ENCODE measurements around the gene SEMA3E.
"Not testable (repeated sequence)": the region's sequence is repeated elsewhere in the genome, so short reads cannot be mapped to it uniquely, and the experiment has no call there.

Gene SEMA3E

DNA sequence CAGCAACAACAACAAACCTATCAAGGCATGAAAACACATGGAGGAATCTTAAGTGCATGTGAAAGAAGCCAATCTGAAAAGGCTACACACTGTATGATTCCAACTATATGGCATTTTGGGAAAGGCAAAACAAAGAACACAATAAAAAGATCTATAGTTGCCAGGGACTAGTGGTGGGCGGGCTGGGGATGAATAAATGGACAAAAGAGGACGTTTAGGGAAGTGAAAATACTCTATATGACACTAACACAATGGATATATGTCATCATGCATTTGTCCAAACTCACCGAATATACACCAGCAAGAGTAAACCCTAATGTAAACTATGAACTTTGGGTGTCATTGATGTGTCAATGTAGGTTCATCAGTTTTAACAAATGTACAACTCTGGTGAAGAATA lies 89.1 kb downstream of the SEMA3E start:
- DNase-seq (ENCODE audit: low read depth in 2 of 2) = no peak

DNA sequence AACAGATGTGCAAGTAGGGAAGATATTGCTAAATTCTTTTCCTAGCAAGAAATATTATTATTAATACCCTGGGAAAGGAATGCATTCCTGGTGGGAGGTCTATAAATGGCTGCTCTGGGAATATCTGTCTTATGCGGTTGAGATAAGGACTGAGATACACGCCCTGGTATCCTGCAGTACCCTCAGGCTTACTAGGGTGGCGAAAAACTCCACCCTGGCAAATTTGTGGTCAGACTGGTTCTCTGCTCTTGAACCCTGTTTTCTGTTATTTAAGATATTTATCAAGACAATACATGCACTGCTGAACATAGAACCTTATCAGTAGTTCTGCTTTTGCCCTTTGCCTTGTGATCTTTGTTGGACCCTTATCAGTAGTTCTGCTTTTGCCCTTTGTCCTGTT lies 96.4 kb downstream of the SEMA3E start:
- not testable (repeated sequence) for DNase-seq (ENCODE audit: low read depth in 2 of 2)

DNA sequence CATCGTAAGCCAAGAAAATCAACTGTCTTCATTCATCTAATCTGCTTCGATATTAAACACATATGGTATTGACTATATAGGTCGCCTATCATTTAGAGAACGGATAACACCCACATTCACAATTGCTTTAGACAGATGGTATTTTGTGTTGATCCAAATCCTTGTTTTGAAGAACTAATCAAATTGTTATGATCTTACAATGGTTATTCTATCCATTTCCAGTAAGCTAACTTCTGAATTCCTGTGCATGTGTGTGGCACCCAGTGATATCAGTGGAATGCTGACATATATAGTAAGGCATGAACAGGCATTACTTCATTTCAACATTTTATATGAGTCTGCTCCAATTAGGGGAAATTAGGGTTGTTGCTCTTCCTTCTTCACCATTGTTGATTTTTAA lies 98.8 kb downstream of the SEMA3E start:
- no peak for DNase-seq (ENCODE audit: low read depth in 2 of 2)

DNA sequence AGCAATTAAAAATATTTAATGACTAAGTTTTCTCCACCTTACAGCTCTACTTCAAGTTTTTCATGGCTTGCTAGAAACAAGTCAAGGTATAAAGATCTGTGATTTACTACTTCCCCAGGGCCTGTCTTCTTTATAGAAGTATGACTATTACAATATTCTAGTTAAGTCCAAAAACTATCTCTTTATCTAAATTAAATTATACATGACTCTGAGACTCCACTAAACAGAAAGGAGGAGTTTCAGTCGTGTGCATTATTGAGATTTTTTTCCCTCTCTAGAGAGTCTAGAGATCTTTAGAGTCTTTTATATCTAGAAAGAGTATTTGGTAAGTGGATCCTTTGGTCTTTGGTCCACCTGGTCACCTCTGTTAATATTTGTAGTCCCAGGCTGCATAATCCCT lies 100.7 kb downstream of the SEMA3E start:
- no peak for DNase-seq (ENCODE audit: low read depth in 2 of 2)

DNA sequence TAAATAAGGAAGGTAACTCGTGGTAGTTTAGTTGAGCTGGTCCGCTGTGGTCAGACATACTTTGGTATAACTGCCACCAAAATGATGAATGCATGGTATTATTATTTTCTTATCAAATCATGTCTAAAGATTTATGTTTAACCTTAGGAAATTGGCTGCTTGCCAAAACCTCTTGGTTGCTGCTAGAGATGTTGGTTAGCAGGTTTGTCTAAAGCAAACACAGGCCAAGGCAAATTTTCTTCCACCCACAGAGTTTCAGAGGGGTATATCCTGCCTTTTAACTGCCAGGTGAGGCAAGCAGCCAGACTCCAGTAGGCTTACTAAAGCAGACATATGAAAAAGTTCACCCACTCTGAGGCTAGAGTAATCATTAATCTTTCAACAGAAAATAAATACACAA lies 101.4 kb downstream of the SEMA3E start:
- no peak for DNase-seq (ENCODE audit: low read depth in 2 of 2)

DNA sequence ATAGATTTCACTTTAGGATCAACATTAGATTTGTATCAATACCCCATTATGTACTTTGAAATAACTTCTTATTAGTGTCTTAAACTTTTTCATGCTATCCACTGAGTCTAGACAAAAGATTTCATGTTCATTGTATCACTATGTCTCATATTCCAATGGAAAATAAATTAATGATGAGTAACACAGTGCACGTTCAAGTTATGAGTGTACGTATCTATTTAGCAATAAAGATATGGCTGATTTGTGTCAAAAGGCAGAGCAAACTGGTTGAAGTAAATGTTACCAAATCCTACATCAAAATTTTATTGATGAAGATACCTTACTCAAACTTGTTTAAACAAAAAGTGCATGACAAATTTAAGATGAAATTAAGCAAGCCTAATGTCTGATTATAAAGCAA lies 102.4 kb downstream of the SEMA3E start:
- no peak for DNase-seq (ENCODE audit: low read depth in 2 of 2)

DNA sequence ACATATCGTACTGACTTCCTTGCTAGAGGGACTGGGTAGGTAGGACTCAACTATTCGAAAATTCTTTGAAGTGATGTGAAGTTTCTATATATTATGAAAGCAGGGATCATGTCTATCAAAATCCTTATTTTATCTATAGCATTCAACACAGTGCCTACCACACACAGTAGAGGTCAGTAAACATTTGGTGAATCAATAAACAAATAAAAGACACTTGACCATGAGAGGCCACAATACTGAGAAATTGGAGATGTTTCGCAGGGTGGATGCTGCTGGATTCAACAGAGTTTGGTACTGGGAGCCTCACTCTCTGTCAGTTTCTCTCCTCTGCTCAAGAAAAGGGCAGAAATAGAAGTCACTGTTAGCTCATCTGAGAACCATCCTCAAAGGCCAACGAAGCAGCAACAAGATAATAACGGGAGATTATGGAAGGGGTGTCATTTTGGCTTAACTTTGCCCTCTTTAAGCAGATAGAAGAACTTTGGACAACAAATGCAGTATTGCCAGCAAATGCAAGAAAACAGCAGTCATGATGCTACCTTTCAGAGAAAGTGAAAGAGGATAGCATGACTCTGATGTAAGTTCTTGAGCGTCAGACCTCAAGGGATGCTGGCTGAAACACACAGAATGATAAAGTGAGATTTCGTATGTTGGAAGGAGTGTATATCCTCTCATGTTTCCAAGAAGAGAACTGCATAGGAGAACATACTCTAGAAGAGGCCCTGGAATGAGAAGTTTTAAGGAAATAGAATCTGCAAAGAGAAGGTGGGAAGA lies 107.6 kb downstream of the SEMA3E start:
- no peak for DNase-seq (ENCODE audit: low read depth in 2 of 2)

DNA sequence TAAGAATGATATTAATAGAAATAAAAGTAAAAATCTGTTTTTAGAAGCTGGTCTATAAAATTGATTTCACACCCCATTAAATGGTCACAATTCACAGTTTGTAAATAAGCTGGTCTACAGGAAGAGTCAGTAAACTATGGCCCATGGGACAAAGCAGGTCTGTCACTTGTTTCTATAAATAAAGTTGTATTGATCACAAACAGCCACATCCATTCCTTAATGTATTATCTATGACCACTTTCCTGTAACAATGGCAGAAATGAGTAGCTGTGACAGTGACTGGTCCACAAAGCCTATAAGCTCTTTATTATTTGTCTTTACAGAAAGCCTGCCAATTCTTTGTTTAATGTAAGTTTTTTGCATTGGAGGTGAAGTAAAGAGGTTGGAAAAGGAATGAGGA lies 114.5 kb downstream of the SEMA3E start:
- DNase-seq (ENCODE audit: low read depth in 2 of 2) = no peak

DNA sequence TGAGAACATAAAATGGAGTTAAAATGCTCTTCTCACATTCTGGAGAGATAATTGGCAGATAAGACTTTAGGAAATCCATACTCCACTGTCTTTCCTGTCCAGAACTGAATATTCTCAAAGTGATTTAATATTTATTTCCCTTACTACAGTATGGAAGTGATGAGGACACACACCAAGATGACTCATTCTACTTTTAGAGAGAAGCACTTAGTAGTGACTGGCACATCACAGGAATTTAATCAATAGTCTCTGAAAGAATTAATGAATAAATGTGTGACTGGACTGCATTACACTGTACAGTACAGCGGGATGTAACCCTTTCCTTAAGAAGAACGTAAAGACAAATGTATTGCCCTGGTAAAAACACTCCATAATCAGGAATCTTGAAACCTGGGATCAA lies 116.7 kb downstream of the SEMA3E start:
- no peak for DNase-seq (ENCODE audit: low read depth in 2 of 2)

DNA sequence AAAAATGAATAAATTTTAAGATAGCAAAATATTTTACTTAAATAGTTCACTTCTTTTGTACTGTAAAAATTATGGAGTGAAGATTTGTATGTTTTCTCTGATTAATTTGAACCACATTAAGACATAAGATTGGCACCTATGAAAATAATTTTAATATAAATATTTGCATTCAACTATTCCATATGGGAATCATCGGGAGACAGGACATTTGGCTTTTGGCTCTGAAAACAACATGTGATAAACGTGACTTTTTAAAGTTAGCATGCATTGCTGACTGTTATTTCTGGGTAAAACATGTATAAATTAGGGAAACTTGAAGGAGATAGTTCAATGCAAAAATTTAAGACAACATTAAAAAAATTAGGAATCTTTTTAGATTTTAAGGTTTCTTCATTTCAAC lies 117.2 kb downstream of the SEMA3E start:
- DNase-seq (ENCODE audit: low read depth in 2 of 2) = no peak

DNA sequence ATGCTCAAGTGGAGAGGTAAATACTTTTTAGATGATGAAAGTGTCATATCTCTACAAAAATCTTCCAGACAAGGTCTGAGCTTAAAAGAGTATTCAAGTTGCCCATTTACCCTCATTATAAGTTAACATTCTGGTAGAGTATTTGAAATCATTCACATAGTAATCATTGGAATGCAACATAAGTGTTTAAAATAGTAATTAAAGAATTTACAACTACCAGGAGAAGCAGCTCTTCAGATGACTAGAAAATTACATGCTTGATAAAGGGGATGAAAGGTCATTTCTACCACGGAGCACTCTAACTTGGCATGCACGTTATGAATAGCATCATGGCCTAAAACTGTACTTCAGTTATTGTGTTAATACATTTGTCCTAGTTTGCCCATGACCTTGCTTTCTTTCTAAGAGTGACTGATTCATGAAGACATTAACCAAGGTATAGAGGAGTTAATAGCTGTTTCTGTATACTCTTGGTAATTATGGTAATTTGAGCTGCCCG lies 120.0 kb downstream of the SEMA3E start:
- DNase-seq (ENCODE audit: low read depth in 2 of 2) = no peak

DNA sequence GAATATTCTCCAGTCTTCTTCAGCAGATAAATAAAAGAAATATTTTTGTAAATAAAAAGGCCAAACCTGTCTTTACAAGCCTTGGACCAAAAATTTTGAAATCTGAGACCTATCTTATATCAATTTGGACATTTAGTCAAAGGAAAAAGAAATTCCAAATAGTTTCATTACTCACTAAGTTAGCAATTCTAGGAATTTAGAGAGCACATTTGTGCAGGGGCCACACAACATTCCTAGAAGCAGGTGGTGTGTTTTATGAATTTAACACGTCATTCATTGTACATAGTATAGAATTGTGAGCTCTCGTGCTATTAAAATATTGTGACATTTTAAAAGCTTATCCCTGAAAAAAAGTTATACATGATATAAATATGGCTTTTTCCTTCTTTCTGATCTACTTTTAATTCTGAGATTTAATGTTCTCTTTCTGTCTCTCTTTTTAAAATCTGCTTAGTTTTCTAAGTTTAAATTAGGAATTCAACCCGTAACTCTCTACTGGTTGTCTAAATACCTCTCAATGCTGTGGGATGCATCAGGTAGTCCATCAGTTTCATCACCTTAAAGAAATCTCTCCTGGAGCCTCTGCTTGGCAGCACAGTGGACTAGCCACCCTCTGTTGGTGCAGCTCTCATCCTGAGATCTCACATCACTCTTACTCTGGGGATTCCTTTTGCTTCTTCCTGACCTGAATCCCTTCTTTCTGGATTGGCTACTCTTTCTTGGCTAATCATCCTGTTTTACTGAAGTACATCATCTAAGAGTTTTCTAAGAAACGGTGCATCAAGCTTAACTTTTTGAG lies 124.5 kb downstream of the SEMA3E start:
- no peak for DNase-seq (ENCODE audit: low read depth in 2 of 2)

DNA sequence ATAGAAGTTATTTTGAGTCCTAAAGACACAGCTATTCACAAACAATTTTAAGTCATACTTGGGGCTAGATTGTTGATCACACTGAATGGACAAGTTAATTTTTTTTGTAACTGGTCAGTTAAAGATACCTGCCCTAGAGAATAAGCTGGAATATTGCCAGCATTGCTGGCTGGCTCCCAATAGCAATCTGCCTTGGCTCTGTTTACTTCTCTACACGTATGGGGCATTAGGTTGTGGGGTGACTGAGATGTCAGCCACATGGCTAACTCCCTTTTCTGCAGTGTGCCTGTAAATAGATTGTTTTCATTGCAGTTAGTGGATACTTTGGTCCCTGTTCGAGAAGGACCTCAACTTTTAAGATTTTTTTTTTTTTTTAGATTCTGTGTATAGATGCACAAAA lies 128.2 kb downstream of the SEMA3E start:
- DNase-seq (ENCODE audit: low read depth in 2 of 2) = no peak

DNA sequence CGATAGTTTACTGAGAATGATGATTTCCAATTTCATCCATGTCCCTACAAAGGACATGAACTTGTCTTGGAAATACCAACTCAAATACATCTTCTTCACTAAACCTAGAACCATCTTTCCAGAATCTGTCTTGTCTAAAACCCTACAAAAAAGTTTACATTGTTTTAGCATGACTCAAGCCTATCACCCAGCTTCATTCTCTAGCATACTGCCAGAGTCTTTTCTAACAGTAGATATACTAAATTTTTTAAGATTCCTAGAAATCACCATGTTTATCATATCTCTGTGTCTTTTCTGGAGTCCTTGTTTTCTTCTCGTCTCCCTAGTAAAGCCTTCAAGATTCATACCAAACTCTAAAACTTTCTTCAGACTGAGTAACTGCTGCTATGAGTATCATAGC lies 129.7 kb downstream of the SEMA3E start:
- DNase-seq (ENCODE audit: low read depth in 2 of 2) = no peak

DNA sequence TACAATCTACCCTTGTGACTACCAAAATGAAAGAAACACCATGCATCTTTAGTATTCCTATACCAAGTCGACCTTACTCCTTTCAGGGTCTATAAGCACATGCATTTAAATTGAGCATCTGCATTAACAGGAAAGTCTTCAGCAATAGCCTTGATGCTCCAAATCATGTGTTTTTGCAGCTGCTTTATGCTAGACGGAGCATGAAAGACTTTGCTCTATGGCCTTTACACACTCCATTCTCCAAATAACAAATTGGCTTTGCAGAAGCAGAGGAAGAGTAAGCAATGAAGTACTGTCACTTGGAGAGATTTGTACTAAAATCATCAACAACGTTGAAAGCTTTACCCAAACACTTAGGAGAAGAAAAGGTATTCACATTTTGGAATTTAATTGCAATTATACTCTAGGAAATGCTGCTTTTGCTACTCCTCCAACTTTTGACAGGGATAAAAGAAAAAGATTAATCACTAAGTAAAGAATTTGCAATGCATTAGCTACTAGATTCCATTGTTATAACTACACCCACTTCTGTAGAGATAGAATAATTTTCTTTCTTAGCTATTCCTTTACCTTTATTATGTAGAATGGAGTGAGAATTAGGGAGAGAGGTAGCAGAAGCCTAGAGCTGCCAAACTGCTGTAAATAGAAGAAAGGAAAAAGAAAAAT lies 131.8 kb downstream of the SEMA3E start:
- DNase-seq (ENCODE audit: low read depth in 2 of 2) = no peak

DNA sequence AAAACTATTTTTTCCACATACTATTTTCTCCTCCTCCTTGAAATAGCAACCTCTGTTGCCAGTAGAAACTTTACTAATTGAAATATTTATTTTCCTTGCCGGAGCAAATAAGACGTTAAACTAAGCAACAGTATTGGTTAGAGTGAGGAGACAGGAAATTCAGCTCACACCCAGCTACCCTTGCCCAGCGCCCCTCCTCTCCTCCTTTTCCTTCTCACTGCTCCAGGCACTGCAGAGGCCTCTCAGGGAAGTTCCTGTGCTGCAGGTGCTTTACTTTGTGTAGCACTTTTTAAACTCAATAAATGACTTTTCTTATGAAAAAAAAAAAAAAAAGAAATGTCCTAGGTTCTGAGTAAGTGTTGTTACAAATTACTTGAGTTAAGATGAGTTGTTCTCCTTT lies 134.0 kb downstream of the SEMA3E start:
- no peak for DNase-seq (ENCODE audit: low read depth in 2 of 2)

DNA sequence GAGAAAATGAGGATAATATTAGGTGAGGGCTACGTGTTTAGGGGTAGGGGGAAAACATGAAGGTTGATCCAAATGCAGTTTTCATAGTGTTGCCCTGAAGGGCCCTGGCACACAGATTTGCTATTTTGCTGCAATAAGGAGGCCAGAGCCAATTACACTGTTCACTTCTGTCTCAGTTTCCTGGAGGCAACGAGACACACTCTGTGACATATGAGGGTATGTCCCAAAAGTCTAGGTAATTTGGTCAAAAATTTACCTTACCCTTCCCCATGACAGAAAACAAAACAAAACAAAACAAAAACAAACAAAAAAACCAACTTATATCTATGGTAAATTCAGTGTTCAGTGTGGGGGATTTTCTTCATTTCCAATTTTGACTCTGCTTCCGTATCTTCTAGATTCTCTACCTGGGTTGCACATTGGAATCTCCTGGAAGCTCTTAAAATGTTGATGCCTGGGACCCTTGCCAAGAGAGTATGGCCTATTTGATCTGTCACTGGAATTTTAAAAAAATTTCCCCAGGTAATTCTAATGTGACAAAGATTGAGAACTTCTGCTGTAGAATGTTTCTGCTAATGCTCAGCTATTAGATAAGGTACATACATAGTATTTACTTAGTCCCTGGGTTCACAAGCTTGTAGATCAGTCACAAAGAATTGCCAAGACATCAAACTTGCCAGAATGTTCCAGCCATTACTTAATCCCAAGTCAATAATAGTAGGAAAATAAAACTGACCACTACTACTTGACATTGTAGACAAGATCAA lies 139.5 kb downstream of the SEMA3E start:
- DNase-seq (ENCODE audit: low read depth in 2 of 2) = no peak

DNA sequence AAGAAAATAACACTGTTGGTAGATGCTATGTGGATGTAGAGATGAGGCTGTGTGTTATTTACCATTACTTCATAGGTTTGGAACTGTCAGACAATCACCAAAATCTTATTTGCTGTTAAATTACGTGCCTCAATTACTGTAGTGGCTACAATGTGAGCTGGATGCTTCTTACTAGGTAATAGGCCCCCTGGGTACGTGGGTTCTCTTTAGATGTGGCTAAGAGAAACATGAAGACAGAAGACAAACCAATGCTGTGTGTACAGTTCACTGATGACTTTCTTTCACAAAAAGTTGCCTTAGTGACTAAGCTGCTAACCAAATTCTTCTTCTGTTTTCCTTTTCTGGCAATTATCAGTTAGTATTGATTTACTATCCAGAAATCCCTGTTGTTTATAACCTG lies 144.6 kb downstream of the SEMA3E start:
- DNase-seq (ENCODE audit: low read depth in 2 of 2) = no peak

DNA sequence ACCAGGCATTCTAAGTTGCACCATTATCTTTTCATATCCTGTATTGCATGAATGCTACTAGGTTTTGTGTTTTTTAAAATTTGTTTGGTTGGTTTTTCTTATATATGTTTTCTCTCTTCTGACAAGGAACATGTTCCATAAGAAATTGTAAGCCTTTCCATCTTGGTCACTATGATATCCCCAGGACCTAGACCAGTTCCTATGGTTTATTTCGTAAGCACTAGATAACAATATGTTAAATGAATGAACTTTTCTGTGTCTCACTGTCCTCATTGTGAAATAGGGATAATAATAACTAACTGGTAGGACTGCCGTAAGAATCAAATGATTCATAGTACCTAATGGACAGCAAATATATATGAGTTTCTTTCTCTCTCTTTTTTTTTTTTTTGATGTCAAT lies 146.3 kb downstream of the SEMA3E start:
- DNase-seq (ENCODE audit: low read depth in 2 of 2) = no peak

DNA sequence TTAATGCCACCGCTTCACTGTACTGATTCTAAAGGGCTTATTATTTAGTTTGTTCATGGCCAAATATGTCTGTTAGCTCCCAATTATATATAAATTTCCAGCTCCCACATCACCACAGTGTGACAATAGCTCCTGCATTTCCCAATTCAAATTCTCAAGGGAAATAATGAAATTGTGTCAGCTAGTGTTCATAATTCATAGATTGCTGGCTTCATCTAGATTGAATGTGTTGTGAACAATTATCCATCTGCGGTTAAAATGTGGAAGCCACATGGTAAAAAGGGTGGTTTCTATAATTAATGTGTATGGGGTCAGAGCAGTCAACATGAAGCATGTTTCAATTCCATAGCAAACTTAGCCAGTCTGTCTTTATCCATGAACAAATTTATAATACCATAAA lies 154.3 kb downstream of the SEMA3E start:
- DNase-seq (ENCODE audit: low read depth in 2 of 2) = no peak

DNA sequence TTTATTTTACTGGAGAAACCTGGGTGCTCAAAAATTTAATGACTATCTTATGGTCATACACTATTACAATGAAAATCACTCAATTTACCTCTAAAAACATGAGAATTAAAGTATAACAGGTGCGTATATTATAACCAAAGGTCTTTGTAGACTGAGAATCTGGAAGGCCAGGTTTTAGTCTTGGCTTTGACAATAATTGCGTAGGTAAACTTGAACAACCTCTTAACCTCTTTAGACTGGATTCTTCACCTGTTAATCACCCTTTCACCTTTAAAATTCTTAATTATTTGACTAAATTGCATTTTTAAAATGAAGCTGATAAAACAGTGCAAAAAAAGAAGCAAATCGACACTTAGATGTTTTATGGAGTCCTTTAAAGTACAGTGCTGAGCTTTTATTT lies 156.1 kb downstream of the SEMA3E start:
- no peak for DNase-seq (ENCODE audit: low read depth in 2 of 2)

DNA sequence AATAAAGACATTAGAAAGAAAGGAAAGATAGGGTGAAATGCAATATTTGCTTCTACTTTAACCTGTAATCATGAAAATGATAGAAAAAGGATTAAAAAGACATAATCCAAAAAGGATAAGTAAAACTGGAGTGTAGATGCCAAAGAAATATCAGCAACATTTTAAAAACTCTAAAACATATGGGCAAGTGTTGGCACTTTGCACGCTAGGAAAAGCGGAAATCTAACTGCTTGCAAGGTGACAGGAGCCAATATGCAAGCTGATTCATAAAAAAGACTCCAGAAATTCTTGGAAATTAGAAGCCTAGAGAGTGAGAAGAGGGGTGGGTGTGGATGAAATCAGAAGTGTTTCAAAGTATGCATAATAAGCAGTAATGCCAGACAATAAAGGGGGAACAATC lies 161.1 kb downstream of the SEMA3E start:
- DNase-seq (ENCODE audit: low read depth in 2 of 2) = no peak
